Gastrocnemius medialis (tissue), 4 donors: ENCODE results near the gene EYA4.

Experiments used
- CTCF ChIP-seq, 5 experiments: fragments of 450-650 bp in 3 of 5; fragments of 200-600 bp in 2 of 5; sonication (generic) in 2 of 5; IDR thresholded peaks in 4 of 5; conservative IDR thresholded peaks in 1 of 5; 1 replicate in 4 of 5; 2 replicates in 1 of 5; pipeline ENCODE4 v1.5.1; 2016 to 2019; ENCODE audit warnings: antibody characterized with exemption in 5 of 5, mild to moderate bottlenecking in 3 of 5, moderate library complexity in 3 of 5
- POLR2A ChIP-seq, 2 donors: fragments of 450-650 bp; IDR thresholded peaks; one replicate each; pipeline ENCODE4 v1.6.1; 2017; ENCODE audit warnings: antibody characterized with exemption in 2 of 2, mild to moderate bottlenecking in 2 of 2, moderate library complexity in 2 of 2

DNA sequence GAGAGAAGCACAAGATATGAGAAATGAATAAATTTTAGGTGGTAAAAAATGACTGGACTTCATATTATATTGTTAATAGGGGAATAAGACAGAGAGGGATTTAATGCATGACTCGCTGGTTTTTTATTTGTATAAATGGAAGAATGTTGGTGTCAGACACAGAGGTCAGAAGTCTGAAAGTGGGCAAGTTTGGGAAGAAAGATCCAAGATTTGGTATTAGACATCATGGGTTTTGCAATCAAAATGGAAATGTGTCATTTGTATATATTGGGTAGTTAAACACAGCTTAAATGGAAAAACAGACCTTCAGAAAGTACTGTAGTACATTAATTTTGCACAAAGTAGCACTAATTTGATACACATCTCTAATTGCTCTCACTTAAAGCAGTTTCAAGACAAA lies 96.2 kb downstream of the EYA4 start:
- TF ChIP-seq CTCF (IDR thresholded peaks at IDR 0.05 in 4 of 5, conservative IDR thresholded peaks at IDR 0.05 in 1 of 5) (no peak), POLR2A (IDR thresholded peaks at IDR 0.05) (no peak)
